Measurements from ENCODE around the gene IGSF1.

GRCh38 chrX:131226591-131226990 lies 62.5 kb downstream of the IGSF1 start:
- TF ChIP-seq CTCF (IDR thresholded peaks at IDR 0.05) (no peak), POLR2AphosphoS5 (IDR thresholded peaks at IDR 0.05; ENCODE audit: low read depth, low read length) (no peak)

Measured in Panc1 (cell line).